Measurements from ENCODE around the gene SUMF1. TPM values are rescaled to one million over a fixed set of nuclear protein-coding genes. Genes with fewer than 3 reads are reported as not detected.

The SUMF1 gene
- total and polyA plus RNA-seq, 8 donors, result 5.3 to 170 (median 39.9) TPM

DNA sequence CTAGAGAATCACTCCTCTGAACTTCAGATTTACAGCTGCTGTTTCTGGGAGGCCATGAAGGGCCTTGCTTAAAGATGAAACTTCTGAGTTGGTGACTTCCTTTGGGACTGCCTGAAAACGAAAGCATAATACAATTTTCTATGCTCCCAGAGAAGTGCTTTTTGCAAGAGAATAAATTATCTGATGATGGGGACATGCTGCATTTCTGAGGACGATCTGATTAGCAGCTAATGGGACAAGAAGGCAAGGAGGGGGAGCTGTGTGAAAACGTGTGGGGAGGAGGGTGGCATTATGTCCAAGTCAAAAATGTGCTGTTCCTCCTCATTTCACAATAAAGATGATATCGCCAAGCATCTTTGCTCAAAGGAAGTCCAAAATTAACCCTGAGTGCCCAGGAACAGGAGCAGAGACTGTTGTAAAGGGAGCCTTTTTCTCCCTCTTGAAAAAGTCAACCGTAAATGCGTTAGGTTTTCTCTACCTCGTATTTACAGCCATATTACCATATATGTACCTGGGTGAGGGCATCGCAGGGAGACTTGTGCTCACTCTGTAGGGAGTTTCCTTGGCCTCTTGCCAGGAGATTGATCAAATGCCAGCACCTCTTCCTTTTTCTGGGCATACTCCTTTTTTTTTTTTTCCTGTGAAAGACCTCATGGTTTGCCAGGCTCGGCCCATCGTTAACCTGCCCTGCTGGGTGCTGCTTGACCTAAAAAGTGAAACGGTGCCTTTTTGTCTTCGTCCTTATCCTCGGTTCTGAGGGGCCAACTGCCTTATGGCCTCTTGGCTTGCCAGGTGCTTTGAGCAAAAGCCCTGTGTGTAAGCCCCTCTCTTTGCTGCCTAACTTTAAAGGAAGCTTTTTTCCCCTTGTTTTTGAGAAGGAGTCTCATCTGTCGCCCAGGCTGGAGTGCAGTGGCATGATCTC, 37.5 kb upstream of the SUMF1 start:
- intact Hi-C loops (cut with DNase I; ENCODE audit: low total_unique reads), result no loop called here
- Histone ChIP-seq H3K36me3 (peaks cover 0 to 18% (median 14%) of the 10 kb centered on the region in 4 donors), H3K27ac (peak overlapping the region; percentile 55 to 82 (median 79)), H3K27me3 (no peaks in the 10 kb centered on the region), H3K4me3 (peak overlapping the region; percentile 21 to 33 (median 26)), H3K4me1 (peaks cover 15 to 64% (median 37%) of the 10 kb centered on the region in 4 donors), H3K9me3 (no peaks in the 10 kb centered on the region)
- DNase-seq, result peak in 1 of 2 donors; percentile 67
- 33 to 51% (median 48%) methylated on average over 14 of the region's 14 CpGs for WGBS, 5 donors
- TF ChIP-seq, protein P1, sequence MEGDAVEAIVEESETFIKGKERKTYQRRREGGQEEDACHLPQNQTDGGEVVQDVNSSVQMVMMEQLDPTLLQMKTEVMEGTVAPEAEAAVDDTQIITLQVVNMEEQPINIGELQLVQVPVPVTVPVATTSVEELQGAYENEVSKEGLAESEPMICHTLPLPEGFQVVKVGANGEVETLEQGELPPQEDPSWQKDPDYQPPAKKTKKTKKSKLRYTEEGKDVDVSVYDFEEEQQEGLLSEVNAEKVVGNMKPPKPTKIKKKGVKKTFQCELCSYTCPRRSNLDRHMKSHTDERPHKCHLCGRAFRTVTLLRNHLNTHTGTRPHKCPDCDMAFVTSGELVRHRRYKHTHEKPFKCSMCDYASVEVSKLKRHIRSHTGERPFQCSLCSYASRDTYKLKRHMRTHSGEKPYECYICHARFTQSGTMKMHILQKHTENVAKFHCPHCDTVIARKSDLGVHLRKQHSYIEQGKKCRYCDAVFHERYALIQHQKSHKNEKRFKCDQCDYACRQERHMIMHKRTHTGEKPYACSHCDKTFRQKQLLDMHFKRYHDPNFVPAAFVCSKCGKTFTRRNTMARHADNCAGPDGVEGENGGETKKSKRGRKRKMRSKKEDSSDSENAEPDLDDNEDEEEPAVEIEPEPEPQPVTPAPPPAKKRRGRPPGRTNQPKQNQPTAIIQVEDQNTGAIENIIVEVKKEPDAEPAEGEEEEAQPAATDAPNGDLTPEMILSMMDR (IDR thresholded peaks at IDR 0.05), result no peak
- TF ChIP-seq EP300 (IDR thresholded peaks at IDR 0.05) (no peak), POLR2A (IDR thresholded peaks at IDR 0.05) (no peak), POLR2AphosphoS5 (IDR thresholded peaks at IDR 0.05) (no peak)

DNA sequence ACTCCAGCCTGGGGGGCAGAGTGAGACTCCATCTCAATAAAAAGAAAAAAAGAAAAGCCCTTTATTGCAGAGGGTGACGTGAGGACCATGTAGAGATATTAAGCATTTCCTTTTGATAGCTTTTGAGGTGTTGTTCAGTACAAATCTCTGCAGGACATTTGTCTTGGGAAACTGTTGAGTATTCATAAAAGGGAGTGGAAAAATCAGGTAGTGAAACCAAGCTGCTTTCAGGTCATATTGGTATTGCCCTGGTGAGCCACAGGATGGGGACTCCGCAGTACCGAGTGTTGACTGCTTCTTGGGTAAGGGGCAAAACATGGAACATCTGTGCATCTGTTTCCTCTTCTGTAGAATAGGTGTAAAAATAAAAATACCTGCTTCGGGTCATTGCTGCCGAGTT, 36.0 kb upstream of the SUMF1 start:
- no peak overlapping the region for H3K4me3 ChIP-seq
- intact Hi-C loops (cut with DNase I; ENCODE audit: low total_unique reads), result no loop called here
- no peaks in the 10 kb centered on the region for H3K9me3 ChIP-seq
- WGBS, 5 donors, result 60 to 69% (median 62%) methylated on average over 5 of the region's 5 CpGs
- H3K4me1 ChIP-seq, result peaks cover 15 to 58% (median 36%) of the 10 kb centered on the region in 4 donors
- DNase-seq, result peak in 1 of 2 donors; percentile 16
- peaks cover 0 to 20% (median 14%) of the 10 kb centered on the region in 4 donors for H3K36me3 ChIP-seq
- peak overlapping the region in 2 of 5 donors; percentile 81 to 82 for H3K27ac ChIP-seq
- TF ChIP-seq POLR2A (IDR thresholded peaks at IDR 0.05), result no peak
- TF ChIP-seq POLR2AphosphoS5 (IDR thresholded peaks at IDR 0.05), result no peak
- no peaks in the 10 kb centered on the region for H3K27me3 ChIP-seq

DNA sequence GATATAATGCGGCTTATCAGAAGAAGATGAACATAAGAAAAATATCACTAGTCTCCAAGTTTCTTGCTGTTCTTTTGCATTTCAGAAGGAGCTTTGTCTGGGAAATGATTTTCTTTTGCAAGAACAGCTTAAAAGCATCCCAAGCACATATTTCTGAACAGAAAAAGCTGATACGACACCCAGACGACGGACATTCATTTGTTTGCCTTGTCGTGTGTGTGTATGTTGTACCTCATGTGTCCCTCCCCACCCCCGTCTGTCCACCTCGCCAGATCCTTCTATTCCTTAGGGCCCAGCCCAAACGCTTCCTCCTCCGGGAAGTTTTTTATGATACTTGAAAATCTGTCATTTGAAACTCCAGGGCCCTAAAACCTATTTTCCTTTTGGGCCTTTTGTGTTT, 34.9 kb upstream of the SUMF1 start:
- Histone ChIP-seq H3K27ac (no peak overlapping the region), H3K4me3 (no peak overlapping the region), H3K27me3 (no peaks in the 10 kb centered on the region), H3K36me3 (peaks cover 0 to 20% (median 14%) of the 10 kb centered on the region in 4 donors), H3K9me3 (no peaks in the 10 kb centered on the region), H3K4me1 (peaks cover 11 to 52% (median 32%) of the 10 kb centered on the region in 4 donors)
- TF ChIP-seq POLR2AphosphoS5 (IDR thresholded peaks at IDR 0.05), result no peak
- TF ChIP-seq EP300 (IDR thresholded peaks at IDR 0.05), result no peak
- TF ChIP-seq, protein P1 (IDR thresholded peaks at IDR 0.05), result no peak
- no peak for TF ChIP-seq POLR2A (IDR thresholded peaks at IDR 0.05)
- intact Hi-C loops (cut with DNase I; ENCODE audit: low total_unique reads), result no loop called here
- DNase-seq, result no peak
- WGBS, 5 donors, result 78 to 85% (median 83%) methylated on average over 9 of the region's 9 CpGs

DNA sequence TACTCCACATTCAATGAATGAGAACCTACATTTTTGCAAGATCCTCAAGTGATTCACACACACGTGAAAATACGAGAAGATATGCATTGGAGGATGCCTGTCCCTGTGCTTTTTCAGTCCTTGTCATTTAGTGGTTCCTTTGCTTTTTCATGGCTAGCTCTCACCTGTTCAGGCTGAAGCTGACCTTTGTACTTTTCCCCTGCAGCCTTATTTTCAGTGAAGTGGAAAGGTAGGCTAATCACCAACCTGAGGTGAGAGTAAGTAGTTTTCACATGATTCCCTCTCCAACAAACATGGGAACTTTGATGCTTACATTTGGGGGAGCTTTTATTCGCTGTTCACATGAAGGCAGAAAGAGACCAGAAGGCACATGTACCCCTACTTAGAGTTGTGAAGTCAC, 34.4 kb upstream of the SUMF1 start:
- H3K4me1 ChIP-seq, result peaks cover 11 to 52% (median 32%) of the 10 kb centered on the region in 4 donors

More for the DNA sequence above, 34.4 kb upstream of the SUMF1 start:
- 59 to 67% (median 64%) methylated on average over 3 of the region's 3 CpGs for WGBS, 5 donors
- H3K9me3 ChIP-seq, result no peaks in the 10 kb centered on the region
- TF ChIP-seq EP300 (IDR thresholded peaks at IDR 0.05), result no peak
- TF ChIP-seq, protein P1 (IDR thresholded peaks at IDR 0.05), result no peak
- no peak for TF ChIP-seq POLR2AphosphoS5 (IDR thresholded peaks at IDR 0.05)
- TF ChIP-seq POLR2A (IDR thresholded peaks at IDR 0.05), result no peak
- peak in 1 of 2 donors; percentile 36 for DNase-seq
- intact Hi-C loops (cut with DNase I; ENCODE audit: low total_unique reads), result no loop called here
- H3K4me3 ChIP-seq, result no peak overlapping the region
- no peak overlapping the region for H3K27ac ChIP-seq
- H3K27me3 ChIP-seq, result no peaks in the 10 kb centered on the region
- peaks cover 0 to 20% (median 14%) of the 10 kb centered on the region in 4 donors for H3K36me3 ChIP-seq

Data from stomach (tissue), 9 donors.